ENCODE results near the gene OR10J5. TPM values are rescaled to one million over a fixed set of nuclear protein-coding genes. Genes with fewer than 3 reads are reported as not detected.

Gene OR10J5
- total RNA-seq (2014; rRNA removed; shearing (Covaris generic)): not detected in 2 replicates
- total RNA-seq (2022): not detected in 2 replicates
- Bru-seq, nascent RNA: not detected
- BruChase-seq, experiment 1, labeled RNA remaining after a 6-hour chase: not detected
- not detected for BruChase-seq, experiment 2, labeled RNA remaining after a 2-hour chase
- long read RNA-seq: 0 reads

GRCh38 chr1:159535907-159536306, at the start of gene OR10J5:
Gene OR10J5, minus strand, starts transcription at chr1:159536007. Its CDS starts 0 bp downstream, at chr1:159536007.
- H2AFZ ChIP-seq (ENCODE audit: low read length): no peak within 1 kb of the TSS
- H3K4me1 ChIP-seq (ENCODE audit: insufficient read depth, low read length, poor library complexity, severe bottlenecking): no peaks in the 10 kb centered on the region
- no peaks in the 10 kb centered on the region for H3K36me3 ChIP-seq (ENCODE audit: insufficient read depth, low read length)
- no peak for DNase-seq (ENCODE audit: low spot score)
- ChIA-PET CTCF (ENCODE audit: unreplicated experiment) (no interaction called here), POLR2A (no interaction called here)
- no peaks in the 10 kb centered on the region for H4K20me1 ChIP-seq (ENCODE audit: insufficient read depth, low read length)
- BruUV-seq (replicated peaks): no TSS peak
- no peaks in the 10 kb centered on the region for H3K9me2 ChIP-seq (ENCODE audit: insufficient read depth, low read length)
- no peak within 1 kb of the TSS for H3K27ac ChIP-seq (ENCODE audit: low read depth, low read length, poor library complexity, severe bottlenecking)
- no peak within 1 kb of the TSS for H3K4me3 ChIP-seq (ENCODE audit: low read depth, low read length, poor library complexity, severe bottlenecking)
- no peaks in the 10 kb centered on the region for H3K79me2 ChIP-seq (ENCODE audit: insufficient read depth, low read depth, low read length)
- intact Hi-C loops (cut with micrococcal nuclease; ENCODE audit: unreplicated experiment): no loop called here
- H3K9me3 ChIP-seq (ENCODE audit: low read length): no peaks in the 10 kb centered on the region
- no peak within 1 kb of the TSS for H3K4me2 ChIP-seq (ENCODE audit: low read length)
- no peak for TF ChIP-seq EZH2phosphoT487 (IDR thresholded peaks at IDR 0.05; ENCODE audit: borderline replicate concordance, low read depth, low read length)
- TF ChIP-seq CTCF (conservative IDR thresholded peaks at IDR 0.05; ENCODE audit: low read length): no peak

- TF ChIP-seq EZH2phosphoT487 (IDR thresholded peaks at IDR 0.05; ENCODE audit: borderline replicate concordance, low read depth, low read length) (no peak), CTCF (conservative IDR thresholded peaks at IDR 0.05; ENCODE audit: low read length) (no peak)
- POLR2A ChIA-PET: no interaction called here
- Histone ChIP-seq H4K20me1 (ENCODE audit: insufficient read depth, low read length) (no peaks in the 10 kb centered on the region), H3K79me2 (ENCODE audit: insufficient read depth, low read depth, low read length) (no peaks in the 10 kb centered on the region), H3K36me3 (ENCODE audit: insufficient read depth, low read length) (no peaks in the 10 kb centered on the region), H3K27ac (ENCODE audit: low read depth, low read length, poor library complexity, severe bottlenecking) (no peak overlapping the region), H3K9me2 (ENCODE audit: insufficient read depth, low read length) (no peaks in the 10 kb centered on the region), H3K4me3 (ENCODE audit: low read depth, low read length, poor library complexity, severe bottlenecking) (no peak overlapping the region), H3K4me1 (ENCODE audit: insufficient read depth, low read length, poor library complexity, severe bottlenecking) (no peaks in the 10 kb centered on the region), H3K4me2 (ENCODE audit: low read length) (no peak overlapping the region), H3K9me3 (ENCODE audit: low read length) (no peaks in the 10 kb centered on the region), H2AFZ (ENCODE audit: low read length) (no peak overlapping the region)
- DNase-seq (ENCODE audit: low spot score): no peak
- no TSS peak for BruUV-seq (replicated peaks)
- intact Hi-C loops (cut with micrococcal nuclease; ENCODE audit: unreplicated experiment): no loop called here
- CTCF ChIA-PET (ENCODE audit: unreplicated experiment): no interaction called here
These were observed 48.7 kb upstream of the OR10J5 start for GRCh38 chr1:159584536-159584935.

- no peak for TF ChIP-seq EZH2phosphoT487 (IDR thresholded peaks at IDR 0.05; ENCODE audit: borderline replicate concordance, low read depth, low read length)
- TF ChIP-seq CTCF (conservative IDR thresholded peaks at IDR 0.05; ENCODE audit: low read length): no peak
- no peaks in the 10 kb centered on the region for H3K9me2 ChIP-seq (ENCODE audit: insufficient read depth, low read length)
- no peaks in the 10 kb centered on the region for H3K9me3 ChIP-seq (ENCODE audit: low read length)
- no peaks in the 10 kb centered on the region for H4K20me1 ChIP-seq (ENCODE audit: insufficient read depth, low read length)
- no peaks in the 10 kb centered on the region for H3K36me3 ChIP-seq (ENCODE audit: insufficient read depth, low read length)
- H3K4me1 ChIP-seq (ENCODE audit: insufficient read depth, low read length, poor library complexity, severe bottlenecking): no peaks in the 10 kb centered on the region
- H2AFZ ChIP-seq (ENCODE audit: low read length): no peak overlapping the region
- no peaks in the 10 kb centered on the region for H3K79me2 ChIP-seq (ENCODE audit: insufficient read depth, low read depth, low read length)
- DNase-seq (ENCODE audit: low spot score): no peak
- no peak overlapping the region for H3K4me3 ChIP-seq (ENCODE audit: low read depth, low read length, poor library complexity, severe bottlenecking)
- POLR2A ChIA-PET: interaction anchor here (0.6 kb wide), 1 partner anchor 22 kb away, joined by 3 read pairs; no protein-coding TSS in a partner anchor
- intact Hi-C loops (cut with micrococcal nuclease; ENCODE audit: unreplicated experiment): no loop called here
- no peak overlapping the region for H3K4me2 ChIP-seq (ENCODE audit: low read length)
- no TSS peak for BruUV-seq (replicated peaks)
- CTCF ChIA-PET (ENCODE audit: unreplicated experiment): no interaction called here
- no peak overlapping the region for H3K27ac ChIP-seq (ENCODE audit: low read depth, low read length, poor library complexity, severe bottlenecking)
These were observed 45.6 kb upstream of the OR10J5 start for GRCh38 chr1:159581422-159581821.

Measured in OCI-LY7 (cell line).